IMR-90 (cell line): Measurements from ENCODE around the gene ABCD1. TPM values are rescaled to one million over a fixed set of nuclear protein-coding genes. Genes with fewer than 3 reads are reported as not detected.

ENCODE experiments used
- ATAC-seq: fragments of 200-7000 bp; cut with Tn5 transposase; 2 replicates; pipeline ENCODE4 v1.9.1; 2020; ENCODE audit warnings: low read depth, mild to moderate bottlenecking, moderate library complexity
- BruUV-seq: library from RNA; stranded (reverse); fragments of 400-500 nt; replicated peaks from 2 replicates; lab custom pipeline; 2021; lab: Mats Ljungman, UMichigan
- CTCF ChIA-PET: fragments of 300-600 bp; formaldehyde crosslinking; extraction: SDS; loops from one replicate; lab custom pipeline; 2021; ENCODE audit warnings: antibody characterized with exemption; lab: Yijun Ruan, JAX
- POLR2A ChIA-PET: fragments of 300-600 bp; sonication (Branson Sonifier 250); formaldehyde crosslinking; loops from one replicate; lab custom pipeline; 2022; ENCODE audit warnings: antibody characterized with exemption; ENCODE audit not compliant: unreplicated experiment; lab: Charles Lee
- DNase-seq: peaks from one replicate; pipeline ENCODE4 v3.0.0; 2013
- H2AFZ ChIP-seq: replicated peaks from 2 replicates; pipeline ENCODE3; 2013; ENCODE audit warnings: low read length, mild to moderate bottlenecking; ENCODE audit not compliant: poor library complexity
- H2AK5ac ChIP-seq: 2 replicates; pipeline ENCODE4 v1.6.1; 2013; ENCODE audit warnings: low read depth, low read length, inconsistent platforms
- H2AK9ac ChIP-seq: replicated peaks from 2 replicates; pipeline ENCODE3; 2013; ENCODE audit warnings: mild to moderate bottlenecking, low read depth, low read length, moderate library complexity; ENCODE audit not compliant: poor library complexity
- H2BK120ac ChIP-seq: 2 replicates; pipeline ENCODE4 v1.6.1; 2013; ENCODE audit warnings: low read depth, low read length, inconsistent platforms
- H2BK15ac ChIP-seq: 3 replicates; pipeline ENCODE4 v1.6.1; 2013; ENCODE audit warnings: low read depth, low read length, inconsistent platforms
- H2BK20ac ChIP-seq: 2 replicates; pipeline ENCODE4 v1.6.1; 2013; ENCODE audit warnings: low read depth, mild to moderate bottlenecking, inconsistent platforms, low read length, moderate library complexity
- H2BK5ac ChIP-seq: 2 replicates; pipeline ENCODE4 v1.6.1; 2013; ENCODE audit warnings: mild to moderate bottlenecking, low read depth, low read length, inconsistent platforms; ENCODE audit not compliant: poor library complexity, severe bottlenecking
- H3K14ac ChIP-seq: replicated peaks from 2 replicates; pipeline ENCODE4 v1.6.1; 2013; ENCODE audit warnings: low read depth, low read length, inconsistent platforms
- H3K18ac ChIP-seq: 2 replicates; pipeline ENCODE4 v1.6.1; 2013; ENCODE audit warnings: low read depth, low read length, control low read depth
- H3K23ac ChIP-seq: 2 replicates; pipeline ENCODE4 v1.6.1; 2013; ENCODE audit warnings: low read depth, low read length, inconsistent platforms
- H3K27ac ChIP-seq: 2 replicates; pipeline ENCODE4 v1.5.1; 2013; ENCODE audit warnings: mild to moderate bottlenecking, control low read depth, low read length; ENCODE audit not compliant: insufficient read depth
- H3K27me3 ChIP-seq: 2 replicates; pipeline ENCODE4 v1.6.1; 2013; ENCODE audit warnings: low read length; ENCODE audit not compliant: control insufficient read depth, insufficient read depth
- H3K36me3 ChIP-seq: 2 replicates; pipeline ENCODE4 v1.6.1; 2013; ENCODE audit warnings: low read length, mixed read lengths; ENCODE audit not compliant: control insufficient read depth, insufficient read depth
- H3K4ac ChIP-seq: 2 replicates; pipeline ENCODE4 v1.6.1; 2013; ENCODE audit warnings: low read depth, low read length, inconsistent platforms
- H3K4me1 ChIP-seq: 2 replicates; pipeline ENCODE4 v1.6.1; 2013; ENCODE audit warnings: low read length, mixed read lengths; ENCODE audit not compliant: control insufficient read depth, insufficient read depth
- H3K4me2 ChIP-seq: 2 replicates; pipeline ENCODE4 v1.6.1; 2013; ENCODE audit warnings: low read depth, mild to moderate bottlenecking, control low read depth, low read length, moderate library complexity
- H3K4me3 ChIP-seq: 2 replicates; pipeline ENCODE4 v1.5.1; 2013; ENCODE audit warnings: low read depth, mild to moderate bottlenecking, control low read depth, low read length, moderate library complexity; ENCODE audit not compliant: insufficient read depth
- H3K56ac ChIP-seq: 2 replicates; pipeline ENCODE4 v1.6.1; 2013; ENCODE audit warnings: low read length, inconsistent platforms; ENCODE audit not compliant: insufficient read depth; ENCODE audit errors: extremely low read depth
- H3K79me1 ChIP-seq, 2 experiments: 2 replicates each; pipeline ENCODE4 v1.6.1; 2013; ENCODE audit warnings: low read length in 2 of 2, inconsistent platforms in 1 of 2, low read depth in 1 of 2
- H3K9ac ChIP-seq: 2 replicates; pipeline ENCODE4 v1.6.1; 2013; ENCODE audit warnings: low read depth, low read length, control low read depth
- H3K9me1 ChIP-seq: 2 replicates; pipeline ENCODE4 v1.6.1; 2013; ENCODE audit warnings: low read length, inconsistent platforms; ENCODE audit not compliant: insufficient read depth
- H3K9me3 ChIP-seq: 2 replicates; pipeline ENCODE4 v1.6.1; 2013; ENCODE audit warnings: low read length; ENCODE audit not compliant: control insufficient read depth, insufficient read depth
- H4K20me1 ChIP-seq: 2 replicates; pipeline ENCODE4 v1.6.1; 2013; ENCODE audit warnings: low read length, inconsistent platforms; ENCODE audit not compliant: insufficient read depth
- H4K5ac ChIP-seq: 2 replicates; pipeline ENCODE4 v1.6.1; 2013; ENCODE audit warnings: mild to moderate bottlenecking, low read depth, low read length, control low read depth
- H4K8ac ChIP-seq, 2 experiments: 2 replicates each; pipeline ENCODE4 v1.6.1; 2013; ENCODE audit warnings: low read depth in 2 of 2, low read length in 2 of 2, control low read depth in 1 of 2, inconsistent platforms in 1 of 2
- H4K91ac ChIP-seq: 2 replicates; pipeline ENCODE4 v1.6.1; 2013; ENCODE audit warnings: low read depth, low read length, inconsistent platforms; ENCODE audit not compliant: insufficient read depth
- BHLHE40 ChIP-seq: fragments of 150-350 bp; IDR thresholded peaks from 2 replicates; pipeline ENCODE4 v1.6.1; 2016; ENCODE audit warnings: mild to moderate bottlenecking, low read depth, low read length
- CEBPB ChIP-seq: IDR thresholded peaks from 2 replicates; pipeline ENCODE4 v1.6.1; 2012; ENCODE audit warnings: low read depth, low read length, improper control_type of control experiment
- CHD1 ChIP-seq: IDR thresholded peaks from 2 replicates; pipeline ENCODE4 v1.6.1; 2012; ENCODE audit warnings: low read depth, low read length, improper control_type of control experiment
- FOS ChIP-seq: fragments of 150-350 bp; IDR thresholded peaks from 2 replicates; pipeline ENCODE4 v1.6.1; 2016; ENCODE audit warnings: low read depth, low read length
- MAFK ChIP-seq: IDR thresholded peaks from 2 replicates; pipeline ENCODE4 v1.6.1; 2012; ENCODE audit warnings: low read depth, low read length, improper control_type of control experiment
- MAZ ChIP-seq: IDR thresholded peaks from 2 replicates; pipeline ENCODE4 v1.6.1; 2012; ENCODE audit warnings: low read depth, mild to moderate bottlenecking, low read length, improper control_type of control experiment, moderate library complexity, borderline replicate concordance
- MXI1 ChIP-seq: IDR thresholded peaks from 2 replicates; pipeline ENCODE4 v1.6.1; 2012; ENCODE audit warnings: low read depth, mild to moderate bottlenecking, low read length, moderate library complexity, borderline replicate concordance
- NFE2L2 ChIP-seq: fragments of 150-350 bp; IDR thresholded peaks from 2 replicates; pipeline ENCODE4 v1.6.1; 2016; ENCODE audit warnings: low read depth, mild to moderate bottlenecking, low read length
- POLR2A ChIP-seq: IDR thresholded peaks from 2 replicates; pipeline ENCODE4 v1.6.1; 2012; ENCODE audit warnings: mild to moderate bottlenecking, low read depth, low read length
- RAD21 ChIP-seq: IDR thresholded peaks from 2 replicates; pipeline ENCODE4 v1.6.1; 2012; ENCODE audit warnings: low read length, improper control_type of control experiment
- RCOR1 ChIP-seq: IDR thresholded peaks from 2 replicates; pipeline ENCODE4 v1.6.1; 2012; ENCODE audit warnings: mild to moderate bottlenecking, low read length, improper control_type of control experiment; ENCODE audit not compliant: insufficient replicate concordance
- RFX5 ChIP-seq: IDR thresholded peaks from 2 replicates; pipeline ENCODE4 v1.8.0; 2012; ENCODE audit warnings: low read depth, mild to moderate bottlenecking, low read length, moderate library complexity
- SMC3 ChIP-seq: fragments of 150-350 bp; IDR thresholded peaks from 2 replicates; pipeline ENCODE4 v1.6.1; 2016; ENCODE audit warnings: low read depth, mild to moderate bottlenecking, antibody characterized with exemption, low read length, moderate library complexity
- WGBS, 2 experiments: methylation state at CpG; one replicate each; pipeline versions ENCODE4 v1.1.5 to v1.1.7; 2013; ENCODE audit warnings: missing lambda C conversion rate in 2 of 2; ENCODE audit not compliant: insufficient read length in 1 of 2; ENCODE audit errors: extremely low coverage in 2 of 2; 5-methylcytosine and 5-hydroxymethylcytosine counted together
- dilution Hi-C: fragments of 300-500 bp; cut with HindIII; formaldehyde crosslinking; loops from one replicate; pipeline ENCODE4 v1.14.3; 2018; ENCODE audit warnings: low sequenced_read_pairs; ENCODE audit not compliant: unreplicated experiment
- in situ Hi-C: fragments of 300-500 bp; cut with MboI; formaldehyde crosslinking; loops from 3 replicates; pipeline ENCODE4 v1.14.3; 2019; ENCODE audit warnings: low sequenced_read_pairs, inconsistent platforms, mixed read lengths
- intact Hi-C: fragments of 100-400 bp; cut with micrococcal nuclease; formaldehyde crosslinking; loops from 2 replicates; pipeline ENCODE4 v1.10.0; 2022
- polyA plus RNA-seq, 3 experiments: library from polyadenylated mRNA; depleted of rRNA; stranded (reverse); fragments of >200 nt; gene quantifications; 2 replicates each; pipeline ENCODE4 v1.2.3, GENCODE V29; 2012; ENCODE audit warnings: low replicate concordance in 1 of 3
- total RNA-seq: library from RNA; depleted of rRNA; stranded (reverse); fragments of >200 nt; gene quantifications from 2 replicates; pipeline ENCODE4 v1.2.3, GENCODE V29; 2012
- TF ChIP-seq, protein P1 (sequence below): fragments of 150-350 bp; IDR thresholded peaks from 2 replicates; pipeline ENCODE4 v1.6.1; 2016; ENCODE audit warnings: low read depth, mild to moderate bottlenecking, low read length, moderate library complexity, borderline replicate concordance
- TF ChIP-seq, protein P2 (sequence below): conservative IDR thresholded peaks from 2 replicates; pipeline ENCODE4 v1.5.1; 2012; ENCODE audit warnings: mild to moderate bottlenecking, low read depth, low read length, improper control_type of control experiment

Gene ABCD1
- total and polyA plus RNA-seq, 2 of the 4 experiments (the other 2 are of a cell fraction): 4.3 to 7.0 TPM

GRCh38 chrX:153685751-153686696, 38.6 kb upstream of the ABCD1 start:
- DNase-seq (no peak), ATAC-seq (no peak)
- no peak overlapping the region for H3K4me2 ChIP-seq
- H3K23ac ChIP-seq: no peak overlapping the region
- 76% methylated on average over 16 of the region's 24 CpGs; no CpG with 5 or more reads in 1 of the 2 experiments for WGBS, 2 experiments
- H2AFZ ChIP-seq: no peak overlapping the region
- no peak overlapping the region for H2BK120ac ChIP-seq
- in situ Hi-C loops: no loop called here
- peaks cover 5% of the 10 kb centered on the region; the same call in 1 of the 2 replicates for H3K9me1 ChIP-seq
- 0 out of 4 replicates have a peak, but pooled peaks cover 0 to 6% of the 10 kb centered on the region in 2 experiments for H3K79me1 ChIP-seq
- H2AK9ac ChIP-seq: no peak overlapping the region
- H3K4ac ChIP-seq: no peak overlapping the region
- no peak overlapping the region for H3K4me3 ChIP-seq
- no peak overlapping the region for H3K27ac ChIP-seq
- TF ChIP-seq CHD1 (no peak), FOS (no peak), MXI1 (no peak), RCOR1 (no peak), MAZ (no peak), MAFK (no peak), POLR2A (no peak), NFE2L2 (no peak), RAD21 (no peak), SMC3 (no peak), BHLHE40 (no peak), CEBPB (no peak), RFX5 (no peak)
- TF ChIP-seq, protein P1, sequence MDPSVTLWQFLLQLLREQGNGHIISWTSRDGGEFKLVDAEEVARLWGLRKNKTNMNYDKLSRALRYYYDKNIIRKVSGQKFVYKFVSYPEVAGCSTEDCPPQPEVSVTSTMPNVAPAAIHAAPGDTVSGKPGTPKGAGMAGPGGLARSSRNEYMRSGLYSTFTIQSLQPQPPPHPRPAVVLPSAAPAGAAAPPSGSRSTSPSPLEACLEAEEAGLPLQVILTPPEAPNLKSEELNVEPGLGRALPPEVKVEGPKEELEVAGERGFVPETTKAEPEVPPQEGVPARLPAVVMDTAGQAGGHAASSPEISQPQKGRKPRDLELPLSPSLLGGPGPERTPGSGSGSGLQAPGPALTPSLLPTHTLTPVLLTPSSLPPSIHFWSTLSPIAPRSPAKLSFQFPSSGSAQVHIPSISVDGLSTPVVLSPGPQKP: no peak
- TF ChIP-seq, protein P2, sequence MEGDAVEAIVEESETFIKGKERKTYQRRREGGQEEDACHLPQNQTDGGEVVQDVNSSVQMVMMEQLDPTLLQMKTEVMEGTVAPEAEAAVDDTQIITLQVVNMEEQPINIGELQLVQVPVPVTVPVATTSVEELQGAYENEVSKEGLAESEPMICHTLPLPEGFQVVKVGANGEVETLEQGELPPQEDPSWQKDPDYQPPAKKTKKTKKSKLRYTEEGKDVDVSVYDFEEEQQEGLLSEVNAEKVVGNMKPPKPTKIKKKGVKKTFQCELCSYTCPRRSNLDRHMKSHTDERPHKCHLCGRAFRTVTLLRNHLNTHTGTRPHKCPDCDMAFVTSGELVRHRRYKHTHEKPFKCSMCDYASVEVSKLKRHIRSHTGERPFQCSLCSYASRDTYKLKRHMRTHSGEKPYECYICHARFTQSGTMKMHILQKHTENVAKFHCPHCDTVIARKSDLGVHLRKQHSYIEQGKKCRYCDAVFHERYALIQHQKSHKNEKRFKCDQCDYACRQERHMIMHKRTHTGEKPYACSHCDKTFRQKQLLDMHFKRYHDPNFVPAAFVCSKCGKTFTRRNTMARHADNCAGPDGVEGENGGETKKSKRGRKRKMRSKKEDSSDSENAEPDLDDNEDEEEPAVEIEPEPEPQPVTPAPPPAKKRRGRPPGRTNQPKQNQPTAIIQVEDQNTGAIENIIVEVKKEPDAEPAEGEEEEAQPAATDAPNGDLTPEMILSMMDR: no peak
- H4K91ac ChIP-seq: no peak overlapping the region
- peaks cover 4% of the 10 kb centered on the region for H3K36me3 ChIP-seq
- H2AK5ac ChIP-seq: no peak overlapping the region
- no peak overlapping the region for H3K14ac ChIP-seq
- H4K8ac ChIP-seq: no peak overlapping the region
- H2BK5ac ChIP-seq: no peak overlapping the region
- no peak overlapping the region for H3K18ac ChIP-seq
- H3K4me1 ChIP-seq: peaks cover 9% of the 10 kb centered on the region
- peaks cover 6% of the 10 kb centered on the region; the same call in 1 of the 2 replicates for H3K9me3 ChIP-seq
- no peak overlapping the region for H2BK15ac ChIP-seq
- H4K20me1 ChIP-seq: peaks cover 12% of the 10 kb centered on the region
- no peak overlapping the region for H2BK20ac ChIP-seq
- BruUV-seq: no TSS peak
- ChIA-PET POLR2A (no interaction called here), CTCF (no interaction called here)
- dilution Hi-C loops: no loop called here
- H3K9ac ChIP-seq: no peak overlapping the region
- intact Hi-C loops: no loop called here
- H3K27me3 ChIP-seq: no peaks in the 10 kb centered on the region; the same call in 1 of the 2 replicates
- H4K5ac ChIP-seq: no peak overlapping the region
- H3K56ac ChIP-seq: no peak overlapping the region
